Psoas muscle (tissue), 8 donors: Measurements from ENCODE around the gene MBD5. TPM values are rescaled to one million over a fixed set of nuclear protein-coding genes. Genes with fewer than 3 reads are reported as not detected.

ENCODE experiments used
- ATAC-seq, 4 donors: fragments of 200-7000 bp; cut with Tn5 transposase; one replicate each; pipeline ENCODE4 v1.9.1; 2020; ENCODE audit warnings: moderate library complexity in 3 of 4, mild to moderate bottlenecking in 2 of 4
- DNase-seq, 2 donors: peaks; one replicate each; pipeline ENCODE4 v3.0.0-alpha.2; 2020
- H3K27ac ChIP-seq: fragments of 200-600 bp; one replicate; pipeline ENCODE4 v1.8.0; 2022
- H3K27me3 ChIP-seq, 3 donors: fragments of 200-600 bp in 1 of 3; one replicate each; pipeline versions ENCODE4 v1.6.1 to v1.8.0; 2013 to 2022; ENCODE audit warnings: low read length in 2 of 3, mild to moderate bottlenecking in 2 of 3, moderate library complexity in 1 of 3; ENCODE audit not compliant: insufficient read depth in 3 of 3
- H3K36me3 ChIP-seq, 2 donors: fragments of 200-600 bp in 1 of 2; one replicate each; pipeline versions ENCODE4 v1.6.1 to v1.8.0; 2013 to 2022; ENCODE audit warnings: low read depth in 1 of 2, mild to moderate bottlenecking in 1 of 2, moderate library complexity in 1 of 2; ENCODE audit not compliant: insufficient read depth in 1 of 2
- H3K4me1 ChIP-seq: fragments of 200-600 bp; one replicate; pipeline ENCODE4 v1.8.0; 2022
- H3K4me3 ChIP-seq: fragments of 200-600 bp; one replicate; pipeline ENCODE4 v1.8.0; 2022; ENCODE audit warnings: mild to moderate bottlenecking
- H3K9me3 ChIP-seq: fragments of 200-600 bp; one replicate; pipeline ENCODE4 v1.8.0; 2022
- WGBS, 3 donors: extraction: QIAGEN DNeasy Blood & Tissue Kit; methylation state at CpG; one replicate each; pipeline versions ENCODE4 v1.1.6 to v1.1.7; 2013; 5-methylcytosine and 5-hydroxymethylcytosine counted together
- intact Hi-C, 2 donors: fragments of 100-400 bp; cut with DNase I; formaldehyde crosslinking; loops; one replicate each; pipeline versions ENCODE4 v1.11.0 to v1.14.2; 2022
- polyA plus RNA-seq, 3 donors: library from polyadenylated mRNA; stranded (reverse); fragments of 200-250 nt; gene quantifications; one replicate each; pipeline ENCODE4 v1.2.3, GENCODE V29; 2013
- total RNA-seq, 4 donors: library from RNA; stranded (reverse); fragmentation: NEBNext Ultra II Directional in 2 of 4; extraction: Animal tissue kit (Norgen Biotek cat#: 25700) in 2 of 4; gene quantifications; one replicate each; pipeline versions ENCODE4 v1.2.1 to v1.2.4, GENCODE V29; 2021 to 2023
- TF ChIP-seq, protein P1 (sequence below): fragments of 200-600 bp; IDR thresholded peaks from one replicate; pipeline ENCODE4 v1.8.0; 2022; ENCODE audit warnings: antibody characterized with exemption
- donor health status: healthy with polysubstance abuse.
- donor health status: DM: no; HTN: no; CAD: no; lungs with moderate emphysema.
- donor health status: Bipolar disorder and iron deficiency.
- donor health status: healthy.
- donor health status: DM: yes; HTN: yes; CAD: no.
- donor health status: DM: no; HTN: no; CAD: no.
- donor health status: DM: no; HTN: no; CAD: no.
- donor health status: DM: yes; HTN: yes; CAD: no.

MBD5 gene
- total and polyA plus RNA-seq, 7 donors, result 3.2 to 36.5 (median 17.5) TPM

DNA sequence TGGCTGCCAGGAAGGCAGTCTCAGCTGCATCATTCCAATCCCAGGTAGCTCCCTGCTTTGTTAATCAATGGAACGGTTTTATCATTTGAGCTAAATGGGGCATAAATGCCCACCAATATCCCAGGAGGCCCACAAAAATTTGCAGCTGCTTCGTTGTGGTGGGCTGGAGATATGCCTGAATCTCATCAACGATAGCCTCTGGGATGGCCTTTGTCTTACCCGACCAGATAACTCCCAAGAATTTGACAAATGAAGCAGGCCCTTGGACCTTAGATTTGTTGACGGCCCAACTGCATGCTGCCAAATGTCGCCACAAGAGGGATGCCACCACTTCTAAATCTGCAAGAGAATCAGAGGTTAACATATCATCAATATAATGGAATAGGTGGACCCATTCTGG is 236.4 kb downstream of the MBD5 start:
- 86 to 97% (median 96%) methylated on average over 6 of the region's 6 CpGs for WGBS, 3 donors
- intact Hi-C loops, result no loop called here

DNA sequence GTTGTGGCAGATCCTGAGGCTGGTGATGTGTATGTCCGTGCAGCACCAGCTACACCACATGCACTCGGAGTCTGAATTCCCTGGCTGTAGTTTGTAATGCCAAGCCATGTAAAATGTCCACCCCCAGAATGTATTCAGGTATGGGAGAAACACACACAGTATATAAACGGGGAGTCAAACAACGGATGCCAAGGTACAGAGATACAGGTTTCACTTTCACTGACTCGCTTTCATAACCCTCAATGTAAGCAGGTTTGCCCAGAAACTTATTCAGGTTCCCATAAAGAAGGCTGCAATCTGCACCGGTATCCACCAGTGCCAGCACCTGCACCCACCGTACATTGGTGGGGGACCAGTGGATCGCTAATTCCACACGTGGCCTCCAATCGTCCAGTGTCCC is 237.2 kb downstream of the MBD5 start:
- ATAC-seq (no peak), DNase-seq (no peak)
- Histone ChIP-seq H3K9me3 (peaks cover 5% of the 10 kb centered on the region), H3K4me3 (no peak overlapping the region), H3K27ac (no peak overlapping the region), H3K27me3 (no peaks in the 10 kb centered on the region), H3K4me1 (no peaks in the 10 kb centered on the region), H3K36me3 (no peaks in the 10 kb centered on the region)
- TF ChIP-seq, protein P1, sequence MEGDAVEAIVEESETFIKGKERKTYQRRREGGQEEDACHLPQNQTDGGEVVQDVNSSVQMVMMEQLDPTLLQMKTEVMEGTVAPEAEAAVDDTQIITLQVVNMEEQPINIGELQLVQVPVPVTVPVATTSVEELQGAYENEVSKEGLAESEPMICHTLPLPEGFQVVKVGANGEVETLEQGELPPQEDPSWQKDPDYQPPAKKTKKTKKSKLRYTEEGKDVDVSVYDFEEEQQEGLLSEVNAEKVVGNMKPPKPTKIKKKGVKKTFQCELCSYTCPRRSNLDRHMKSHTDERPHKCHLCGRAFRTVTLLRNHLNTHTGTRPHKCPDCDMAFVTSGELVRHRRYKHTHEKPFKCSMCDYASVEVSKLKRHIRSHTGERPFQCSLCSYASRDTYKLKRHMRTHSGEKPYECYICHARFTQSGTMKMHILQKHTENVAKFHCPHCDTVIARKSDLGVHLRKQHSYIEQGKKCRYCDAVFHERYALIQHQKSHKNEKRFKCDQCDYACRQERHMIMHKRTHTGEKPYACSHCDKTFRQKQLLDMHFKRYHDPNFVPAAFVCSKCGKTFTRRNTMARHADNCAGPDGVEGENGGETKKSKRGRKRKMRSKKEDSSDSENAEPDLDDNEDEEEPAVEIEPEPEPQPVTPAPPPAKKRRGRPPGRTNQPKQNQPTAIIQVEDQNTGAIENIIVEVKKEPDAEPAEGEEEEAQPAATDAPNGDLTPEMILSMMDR, result no peak
- 78 to 79% (median 79%) methylated on average over 10 of the region's 10 CpGs for WGBS, 3 donors
- intact Hi-C loops, result no loop called here

More for the DNA sequence above, 236.4 kb downstream of the MBD5 start:
- ATAC-seq, result no peak
- H3K27me3 ChIP-seq, result no peaks in the 10 kb centered on the region
- H3K4me1 ChIP-seq, result no peaks in the 10 kb centered on the region
- H3K9me3 ChIP-seq, result peaks cover 10% of the 10 kb centered on the region
- no peaks in the 10 kb centered on the region for H3K36me3 ChIP-seq
- TF ChIP-seq, protein P1, result no peak
- H3K4me3 ChIP-seq, result no peak overlapping the region
- DNase-seq, result no peak
- H3K27ac ChIP-seq, result no peak overlapping the region

DNA sequence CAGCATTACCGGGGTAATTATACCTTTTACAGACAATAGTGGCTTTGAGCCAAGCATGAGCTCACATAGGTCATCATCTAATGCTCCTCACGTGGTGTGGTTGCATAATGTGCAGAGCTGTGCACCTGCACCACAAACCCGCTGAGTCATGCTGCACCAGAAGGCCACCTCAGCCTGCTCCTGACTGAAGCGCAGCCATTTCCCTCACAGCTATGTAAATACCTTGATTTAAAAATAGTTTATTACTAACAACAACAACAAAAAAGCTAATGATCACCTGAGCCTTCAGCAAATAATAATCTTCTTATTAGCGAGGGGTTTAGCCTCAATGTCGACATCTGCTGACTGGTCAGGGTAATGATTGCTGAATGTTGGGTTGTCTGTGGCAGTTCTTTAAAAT is 238.8 kb downstream of the MBD5 start:
- no peak overlapping the region for H3K4me3 ChIP-seq
- no peaks in the 10 kb centered on the region for H3K36me3 ChIP-seq
- no peaks in the 10 kb centered on the region for H3K27me3 ChIP-seq
- WGBS, 3 donors, result 80 to 83% (median 80%) methylated on average over 6 of the region's 6 CpGs
- ATAC-seq, result no peak
- H3K9me3 ChIP-seq, result no peaks in the 10 kb centered on the region
- TF ChIP-seq, protein P1, result no peak
- no peak for DNase-seq
- no peak overlapping the region for H3K27ac ChIP-seq
- H3K4me1 ChIP-seq, result no peaks in the 10 kb centered on the region
- intact Hi-C loops, result no loop called here

DNA sequence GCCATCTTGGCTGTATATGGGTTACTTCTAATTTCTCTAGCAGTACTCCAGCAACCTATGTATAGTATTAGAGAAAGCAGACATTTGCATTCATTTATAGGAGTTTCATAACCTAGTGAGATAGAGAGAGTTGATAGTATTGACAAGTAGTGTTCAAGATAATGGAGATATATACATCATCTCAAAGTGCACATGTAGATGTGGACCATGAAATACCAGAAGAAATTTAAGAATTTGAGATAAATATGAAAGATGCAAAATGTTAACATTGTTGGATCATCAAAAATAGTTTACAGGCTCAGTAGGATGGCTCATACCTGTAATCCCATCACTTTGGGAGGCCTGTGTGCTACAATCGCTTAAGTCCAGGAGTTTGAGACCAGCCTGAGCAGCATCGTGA is 243.0 kb downstream of the MBD5 start:
- DNase-seq (no peak), ATAC-seq (no peak)
- intact Hi-C loops, result no loop called here
- Histone ChIP-seq H3K36me3 (no peaks in the 10 kb centered on the region), H3K27ac (no peak overlapping the region), H3K4me3 (no peak overlapping the region), H3K27me3 (no peaks in the 10 kb centered on the region), H3K9me3 (no peaks in the 10 kb centered on the region), H3K4me1 (no peaks in the 10 kb centered on the region)
- TF ChIP-seq, protein P1, result no peak
- 93 to 96% (median 94%) methylated on average over 2 of the region's 2 CpGs for WGBS, 3 donors

DNA sequence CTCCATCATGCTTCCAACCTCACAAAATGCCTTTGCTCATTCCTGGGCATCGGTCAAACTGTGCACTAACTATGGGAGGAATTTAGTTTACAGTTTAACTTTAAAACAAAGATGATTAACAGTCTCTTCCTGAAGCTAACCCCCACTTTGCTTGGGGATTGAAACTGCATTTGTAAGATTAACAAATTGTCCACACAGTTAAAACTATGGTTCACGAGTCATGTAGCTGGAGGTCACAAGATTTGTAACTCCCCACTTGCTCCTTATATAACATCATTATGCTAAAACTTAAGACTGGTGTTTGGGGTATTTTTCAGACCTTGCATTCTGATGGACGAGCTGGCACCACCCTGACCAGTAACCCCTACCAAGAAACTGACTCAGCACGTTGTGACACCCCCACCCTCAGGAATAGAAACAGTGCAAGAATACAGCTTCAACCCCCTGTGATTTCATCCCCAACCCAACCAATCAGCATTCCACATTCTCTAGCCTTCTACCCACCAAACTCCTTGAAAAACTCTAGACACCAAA is 252.3 kb downstream of the MBD5 start:
- H3K36me3 ChIP-seq, result no peaks in the 10 kb centered on the region
- H3K4me3 ChIP-seq, result no peak overlapping the region
- 58 to 66% (median 64%) methylated on average over 4 of the region's 4 CpGs for whole genome bisulfite sequencing, 3 donors

More for the DNA sequence above, 252.3 kb downstream of the MBD5 start:
- intact Hi-C loops, result no loop called here
- ATAC-seq (no peak), DNase-seq (no peak)
- Histone ChIP-seq H3K27me3 (no peaks in the 10 kb centered on the region), H3K4me1 (no peaks in the 10 kb centered on the region), H3K27ac (no peak overlapping the region), H3K9me3 (no peaks in the 10 kb centered on the region)
- TF ChIP-seq, protein P1, result no peak
